Neural crest cell (in vitro differentiated cells): Measurements from ENCODE around the gene CHPT1. TPM values are rescaled to one million over a fixed set of nuclear protein-coding genes. Genes with fewer than 3 reads are reported as not detected.

Experiments used
- DNase-seq: peaks from one replicate; pipeline ENCODE4 v3.0.0; 2021; ENCODE audit warnings: low read depth, mixed read lengths, low spot score
- H3K27ac Mint-ChIP-seq: one replicate; pipeline ENCODE4 v1.8.0; 2021; ENCODE audit warnings: mild to moderate bottlenecking, mixed read lengths; ENCODE audit not compliant: unreplicated experiment
- H3K27me3 Mint-ChIP-seq: 2 replicates; pipeline ENCODE4 v1.8.0; 2021; ENCODE audit warnings: low read depth, mild to moderate bottlenecking, mixed read lengths
- H3K36me3 Mint-ChIP-seq: 2 replicates; pipeline ENCODE4 v1.8.0; 2021; ENCODE audit warnings: low read depth, mild to moderate bottlenecking, mixed read lengths
- H3K4me1 Mint-ChIP-seq: 2 replicates; pipeline ENCODE4 v1.8.0; 2021; ENCODE audit warnings: mixed read lengths
- H3K4me3 Mint-ChIP-seq: one replicate; pipeline ENCODE4 v1.8.0; 2021; ENCODE audit warnings: mild to moderate bottlenecking, mixed read lengths
- H3K9me3 Mint-ChIP-seq: 2 replicates; pipeline ENCODE4 v1.8.0; 2021; ENCODE audit warnings: mixed read lengths
- long read RNA-seq: library from polyadenylated mRNA; unstranded; transcript quantifications from one replicate; pipeline ENCODE4 v2.0.0, GENCODE V29; 2020
- total RNA-seq: library from RNA; stranded (reverse); gene quantifications from 2 replicates; pipeline ENCODE4 v1.2.1, GENCODE V29; 2021
- TF ChIP-seq, protein P1 (sequence below): fragments of 200-600 bp; sonication (generic); conservative IDR thresholded peaks from 2 replicates; pipeline ENCODE4 v1.5.0; 2021; ENCODE audit warnings: antibody characterized with exemption, mild to moderate bottlenecking

CHPT1 gene
- total RNA-seq, result 20.7 and 22.7 TPM in 2 replicates
- long read RNA-seq, partial matches to known transcripts, result 2 of 3 reads
- long read RNA-seq, other reads (novel, unspliced or antisense), result 1 of 3 reads

GRCh38 chr12:101697197-101697929, at the start of gene CHPT1:
Gene CHPT1 (plus strand): TSS chr12:101697640. CDS start chr12:101697862, 222 bp downstream.
- H3K9me3 Mint-ChIP-seq, result no peaks in the 10 kb centered on the region
- H3K36me3 Mint-ChIP-seq, result no peaks in the 10 kb centered on the region

GRCh38 chr12:101647711-101648110, 49.7 kb upstream of the CHPT1 start:
- Mint-ChIP-seq H3K9me3 (no peaks in the 10 kb centered on the region), H3K4me3 (no peak overlapping the region), H3K36me3 (no peaks in the 10 kb centered on the region), H3K4me1 (peaks cover 5% of the 10 kb centered on the region), H3K27ac (no peak overlapping the region), H3K27me3 (peaks cover 15% of the 10 kb centered on the region)
- no peak for DNase-seq
- TF ChIP-seq, protein P1, sequence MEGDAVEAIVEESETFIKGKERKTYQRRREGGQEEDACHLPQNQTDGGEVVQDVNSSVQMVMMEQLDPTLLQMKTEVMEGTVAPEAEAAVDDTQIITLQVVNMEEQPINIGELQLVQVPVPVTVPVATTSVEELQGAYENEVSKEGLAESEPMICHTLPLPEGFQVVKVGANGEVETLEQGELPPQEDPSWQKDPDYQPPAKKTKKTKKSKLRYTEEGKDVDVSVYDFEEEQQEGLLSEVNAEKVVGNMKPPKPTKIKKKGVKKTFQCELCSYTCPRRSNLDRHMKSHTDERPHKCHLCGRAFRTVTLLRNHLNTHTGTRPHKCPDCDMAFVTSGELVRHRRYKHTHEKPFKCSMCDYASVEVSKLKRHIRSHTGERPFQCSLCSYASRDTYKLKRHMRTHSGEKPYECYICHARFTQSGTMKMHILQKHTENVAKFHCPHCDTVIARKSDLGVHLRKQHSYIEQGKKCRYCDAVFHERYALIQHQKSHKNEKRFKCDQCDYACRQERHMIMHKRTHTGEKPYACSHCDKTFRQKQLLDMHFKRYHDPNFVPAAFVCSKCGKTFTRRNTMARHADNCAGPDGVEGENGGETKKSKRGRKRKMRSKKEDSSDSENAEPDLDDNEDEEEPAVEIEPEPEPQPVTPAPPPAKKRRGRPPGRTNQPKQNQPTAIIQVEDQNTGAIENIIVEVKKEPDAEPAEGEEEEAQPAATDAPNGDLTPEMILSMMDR, result no peak

More at GRCh38 chr12:101697197-101697929, at the start of gene CHPT1:
- peaks cover 10% of the 10 kb centered on the region for H3K27me3 Mint-ChIP-seq
- peak; percentile 67 for DNase-seq
- TF ChIP-seq, protein P1, result no peak
- peak within 1 kb of the TSS; percentile 96 for H3K4me3 Mint-ChIP-seq
- H3K4me1 Mint-ChIP-seq, result peaks cover 36% of the 10 kb centered on the region
- H3K27ac Mint-ChIP-seq, result peak within 1 kb of the TSS; percentile 94

GRCh38 chr12:101648195-101648594, 49.2 kb upstream of the CHPT1 start:
- Mint-ChIP-seq H3K4me1 (peaks cover 10% of the 10 kb centered on the region), H3K4me3 (no peak overlapping the region), H3K9me3 (no peaks in the 10 kb centered on the region), H3K27me3 (peaks cover 10% of the 10 kb centered on the region), H3K27ac (no peak overlapping the region), H3K36me3 (no peaks in the 10 kb centered on the region)
- no peak for DNase-seq
- TF ChIP-seq, protein P1, result no peak

DNA sequence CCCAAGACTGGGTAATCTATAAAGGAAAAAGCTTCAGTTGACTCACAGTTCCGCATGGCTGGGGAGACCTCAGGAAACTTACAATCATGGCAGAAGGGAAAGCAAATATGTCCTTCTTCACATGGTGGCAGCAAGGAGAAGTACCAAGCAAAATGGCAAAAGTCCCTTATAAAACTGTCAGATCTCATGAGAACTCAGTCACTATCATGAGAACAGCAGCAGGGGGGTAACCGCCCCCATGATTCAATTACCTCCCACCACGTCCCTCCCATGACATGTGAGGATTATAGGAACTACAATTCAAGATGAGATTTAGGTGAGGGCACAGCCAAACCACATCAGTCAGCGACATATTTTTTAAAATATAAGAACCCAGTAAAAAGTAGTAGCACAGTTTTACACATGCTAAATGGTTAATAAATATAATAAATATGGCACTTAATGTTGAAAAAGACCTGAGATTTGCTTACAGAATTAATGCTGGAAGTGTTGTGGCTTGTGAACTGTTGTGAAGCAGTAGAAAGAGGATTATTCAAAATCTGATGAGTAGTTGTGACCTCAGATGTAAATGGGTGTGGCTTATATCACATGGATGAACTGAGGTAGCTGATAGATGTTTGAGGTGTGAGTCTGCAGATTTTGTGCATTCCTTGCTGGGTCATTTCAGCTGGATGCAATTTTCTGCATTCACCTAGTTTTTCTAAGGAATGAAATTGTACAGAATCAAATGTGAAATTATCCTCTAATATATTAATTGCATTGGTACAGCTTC, 46.9 kb upstream of the CHPT1 start:
- H3K36me3 Mint-ChIP-seq, result no peaks in the 10 kb centered on the region
- TF ChIP-seq, protein P1, result no peak
- no peak overlapping the region for H3K4me3 Mint-ChIP-seq
- peaks cover 28% of the 10 kb centered on the region for H3K4me1 Mint-ChIP-seq
- H3K27ac Mint-ChIP-seq, result no peak overlapping the region
- no peaks in the 10 kb centered on the region for H3K27me3 Mint-ChIP-seq
- DNase-seq, result no peak
- no peaks in the 10 kb centered on the region for H3K9me3 Mint-ChIP-seq

DNA sequence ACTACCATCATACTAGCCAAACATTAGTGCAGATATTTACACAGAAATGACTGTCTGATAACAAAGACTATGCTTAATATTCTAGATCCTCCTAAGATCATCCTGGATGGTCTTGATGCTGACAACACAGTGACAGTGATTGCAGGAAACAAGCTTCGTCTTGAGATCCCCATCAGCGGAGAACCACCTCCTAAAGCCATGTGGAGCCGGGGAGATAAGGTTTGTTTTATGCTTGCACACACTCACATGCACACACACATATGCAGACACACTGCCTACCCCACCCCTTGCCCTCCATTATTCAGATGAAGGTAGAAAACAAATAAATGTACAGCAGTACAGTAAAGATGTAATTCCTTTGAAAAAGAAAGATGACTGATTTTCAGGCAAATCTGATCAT, 44.4 kb upstream of the CHPT1 start:
- Mint-ChIP-seq H3K9me3 (no peaks in the 10 kb centered on the region), H3K36me3 (no peaks in the 10 kb centered on the region), H3K27me3 (no peaks in the 10 kb centered on the region), H3K4me1 (peaks cover 29% of the 10 kb centered on the region), H3K27ac (peak overlapping the region; percentile 58), H3K4me3 (no peak overlapping the region)
- TF ChIP-seq, protein P1, result no peak
- no peak for DNase-seq
